Eye (tissue), 1 donor: ENCODE data around the gene UBD.

ENCODE experiments used
- DNase-seq: peaks from one replicate; pipeline ENCODE4 v3.0.0-alpha.2; 2015

The UBD gene

GRCh38 chr6:29558439-29559079 is 973 bp downstream of the UBD start:
- DNase-seq, result no peak

GRCh38 chr6:29557320-29557719 is 2.2 kb downstream of the UBD start:
- DNase-seq, result no peak

GRCh38 chr6:29554764-29555163 is 4.8 kb downstream of the UBD start:
- no peak for DNase-seq

GRCh38 chr6:29553268-29554057 is 6.1 kb downstream of the UBD start:
- DNase-seq, result peak; percentile 79

DNA sequence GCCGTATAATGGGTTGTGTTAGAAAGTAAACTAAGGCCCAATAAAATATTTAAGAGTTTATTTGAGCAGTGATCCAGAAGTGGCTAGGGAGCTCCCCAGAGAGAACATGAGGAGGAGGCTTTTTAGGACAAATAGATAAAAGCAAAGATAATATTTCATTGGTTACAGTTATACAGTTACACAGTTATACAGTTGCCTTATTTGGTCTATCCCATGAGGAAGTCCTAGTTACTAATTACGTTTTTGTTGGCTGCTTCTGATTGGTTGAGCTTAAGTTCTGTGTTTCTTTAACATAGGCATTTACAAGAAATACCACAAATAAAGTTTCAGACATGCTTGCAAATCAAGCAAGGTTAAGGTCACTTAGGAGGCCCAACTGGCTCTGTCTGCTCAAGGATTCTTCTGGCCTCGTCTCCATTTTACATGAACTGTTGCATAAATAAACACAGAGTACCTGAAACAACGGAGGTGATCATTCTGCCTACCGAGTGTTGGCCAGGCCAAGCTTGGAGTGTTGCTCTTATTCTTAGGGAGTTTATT is 7.0 kb downstream of the UBD start:
- DNase-seq, result peak; percentile 68

DNA sequence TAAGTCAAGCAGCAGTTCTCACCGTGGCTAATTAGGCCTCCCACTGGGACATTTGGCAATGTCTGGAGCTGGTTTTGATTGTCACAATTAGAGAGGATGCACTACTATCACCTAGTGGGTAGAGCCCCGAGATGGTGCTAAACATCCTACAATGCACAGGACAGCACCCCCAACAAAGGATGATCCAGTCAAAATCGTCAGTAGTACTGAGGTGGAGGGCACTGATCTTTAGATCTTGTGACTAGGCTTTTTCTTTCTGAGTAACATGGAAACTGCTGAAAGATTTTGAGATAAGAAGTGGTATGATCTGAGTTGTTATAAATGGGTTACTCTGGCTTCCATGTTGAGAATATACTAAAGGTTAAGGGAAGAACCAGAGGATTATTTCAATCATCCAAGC is 12.0 kb downstream of the UBD start:
- DNase-seq, result no peak

DNA sequence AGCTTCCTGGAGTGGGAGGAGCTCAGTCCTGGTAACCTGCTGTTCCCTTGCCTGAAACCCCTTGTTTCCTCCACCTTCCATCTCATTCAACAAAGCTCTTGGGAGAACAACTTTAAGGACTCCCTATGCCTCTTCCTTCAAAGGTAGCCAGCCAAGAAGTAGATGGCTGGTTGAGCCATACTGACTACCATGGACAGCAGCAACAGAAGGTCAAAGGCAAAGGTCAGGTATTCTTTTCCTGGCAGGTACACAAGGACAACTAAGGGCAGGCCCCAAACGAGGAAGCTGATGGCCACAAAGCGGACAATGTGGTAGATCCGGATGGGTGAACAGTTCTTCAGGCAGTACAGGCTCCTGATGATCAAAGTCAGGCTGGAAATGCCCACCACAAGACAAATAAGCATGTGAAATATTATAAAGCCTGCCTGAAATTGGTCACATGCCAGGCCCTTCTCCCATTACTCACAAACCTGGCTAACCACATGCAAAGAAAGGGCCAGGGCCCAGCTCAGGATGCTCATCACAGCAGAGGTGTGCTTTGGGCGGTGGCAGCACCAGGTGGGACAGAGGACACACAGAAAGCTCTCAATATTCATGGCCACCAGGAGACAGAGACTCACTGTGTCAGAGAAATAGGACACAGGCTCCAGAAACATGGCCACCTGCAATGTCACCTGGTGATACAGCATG is 21.7 kb downstream of the UBD start:
- DNase-seq, result no peak

DNA sequence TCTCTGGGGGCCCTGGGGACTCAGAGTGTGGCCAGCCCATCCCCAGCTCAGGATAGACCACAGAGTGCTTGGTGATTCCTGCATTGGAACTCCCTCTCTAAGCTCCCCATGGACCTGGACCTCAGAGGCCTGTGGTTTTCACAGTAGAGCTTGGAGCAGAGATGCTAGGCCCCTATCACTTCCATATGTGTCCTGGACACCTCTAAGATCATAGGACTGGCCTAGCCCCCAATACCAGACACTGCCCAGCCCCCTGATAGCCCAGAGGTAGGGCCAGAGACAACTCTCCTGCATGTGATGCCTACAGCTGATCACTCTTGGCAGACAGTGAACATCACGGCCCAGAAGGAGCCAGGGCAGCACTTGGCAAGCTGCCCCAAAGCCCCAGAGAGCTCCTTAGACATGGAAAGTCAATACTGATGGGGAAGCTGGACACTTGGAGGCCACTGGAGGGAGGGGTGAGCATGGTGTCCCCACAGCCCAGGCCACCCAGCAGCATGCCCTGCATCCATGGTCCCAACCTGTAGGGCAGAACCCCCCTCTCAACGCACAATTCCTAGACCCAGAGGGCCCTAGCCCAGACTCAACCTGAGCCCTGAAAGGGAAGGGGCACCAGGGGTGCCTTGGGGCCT is 27.1 kb downstream of the UBD start:
- no peak for DNase-seq

- DNase-seq, result no peak
Measured at GRCh38 chr6:29531668-29532067, 27.9 kb downstream of the UBD start.

GRCh38 chr6:29530671-29531310 is 28.7 kb downstream of the UBD start:
- no peak for DNase-seq

GRCh38 chr6:29529956-29530355 is 29.6 kb downstream of the UBD start:
- DNase-seq, result no peak

GRCh38 chr6:29528988-29529560 is 30.5 kb downstream of the UBD start:
- DNase-seq, result no peak

DNA sequence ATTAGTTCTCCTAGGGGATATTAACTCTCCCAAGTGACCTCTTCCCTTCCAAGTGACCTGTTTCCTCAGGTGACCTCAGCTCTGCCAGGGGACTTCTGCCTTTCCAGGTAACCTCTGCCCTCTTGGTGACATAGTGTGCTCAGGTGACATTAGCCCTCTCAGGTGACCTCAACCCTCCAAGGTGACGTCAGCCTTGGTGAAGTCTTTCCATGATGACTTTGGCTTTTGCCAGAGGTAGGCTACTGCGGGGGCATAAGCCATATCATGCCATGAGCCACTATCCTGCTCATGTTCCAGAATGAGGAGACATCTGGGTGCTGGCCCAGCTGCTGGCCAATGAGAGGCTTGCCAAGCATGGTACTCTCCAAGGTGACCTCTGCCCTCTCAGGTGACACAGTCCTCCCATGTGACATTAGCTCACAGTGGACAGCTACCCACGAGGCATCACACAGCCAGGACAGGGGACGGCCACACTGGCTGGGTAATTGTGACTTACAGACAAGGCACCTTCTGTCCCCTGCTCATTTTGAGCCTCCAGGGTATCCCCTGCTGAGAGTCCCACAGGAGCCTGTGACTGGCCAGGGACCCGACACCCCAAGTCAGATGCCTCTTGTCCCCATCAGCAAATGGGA is 31.1 kb downstream of the UBD start:
- no peak for DNase-seq

DNA sequence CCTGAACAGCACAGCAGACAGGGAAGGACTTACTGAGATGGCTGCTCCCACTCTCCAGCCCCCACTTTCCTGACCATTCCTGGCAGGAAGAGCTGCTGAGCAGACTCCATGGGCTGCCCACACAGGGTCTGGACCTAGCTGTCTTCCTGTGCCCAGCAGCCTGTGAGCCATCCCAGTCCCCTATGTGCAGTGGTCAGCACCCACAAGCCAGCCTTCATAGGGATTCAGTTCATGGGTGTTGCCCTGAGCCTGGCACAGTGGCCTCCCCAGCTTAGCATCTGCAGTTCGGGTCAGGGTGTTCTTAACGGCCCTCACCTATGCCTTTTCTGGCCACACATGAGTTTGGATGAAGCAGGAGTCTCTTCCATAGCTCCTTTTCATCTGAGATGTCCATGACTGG is 32.0 kb downstream of the UBD start:
- no peak for DNase-seq

DNA sequence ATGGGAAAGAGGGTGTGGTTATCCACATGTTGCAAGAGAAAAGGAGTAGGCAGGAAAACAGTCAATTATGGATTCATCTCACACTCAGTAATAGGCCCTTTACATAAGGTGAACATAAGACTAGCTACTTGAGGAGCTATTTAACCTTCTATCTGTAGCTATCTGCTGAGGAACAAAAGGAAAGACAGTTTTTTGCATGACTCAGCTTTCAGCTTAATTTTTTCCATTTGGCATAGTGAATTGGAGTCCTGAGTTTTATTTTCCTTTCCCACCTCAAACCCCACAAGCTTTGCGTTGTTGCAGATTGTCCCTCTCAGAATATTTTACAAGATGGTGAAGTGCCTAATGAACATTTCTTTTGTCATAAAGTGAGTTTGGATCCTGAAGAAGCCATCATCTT is 32.4 kb downstream of the UBD start:
- no peak for DNase-seq

DNA sequence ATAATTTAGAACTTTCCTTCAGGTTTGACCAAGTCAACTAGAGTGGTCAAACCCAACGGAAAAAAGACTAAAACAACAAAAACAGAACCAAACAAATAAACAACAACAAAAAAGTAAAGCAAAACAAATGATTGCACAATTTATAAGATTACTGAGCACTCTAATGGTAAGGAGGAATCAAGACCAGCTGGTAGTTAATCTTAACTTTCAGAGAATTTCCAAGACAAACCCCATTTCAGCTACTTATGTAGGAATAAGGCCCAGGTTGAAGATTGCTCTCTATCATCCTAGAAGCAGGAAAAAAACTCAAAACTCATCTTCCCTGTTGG is 34.3 kb downstream of the UBD start:
- DNase-seq, result no peak

DNA sequence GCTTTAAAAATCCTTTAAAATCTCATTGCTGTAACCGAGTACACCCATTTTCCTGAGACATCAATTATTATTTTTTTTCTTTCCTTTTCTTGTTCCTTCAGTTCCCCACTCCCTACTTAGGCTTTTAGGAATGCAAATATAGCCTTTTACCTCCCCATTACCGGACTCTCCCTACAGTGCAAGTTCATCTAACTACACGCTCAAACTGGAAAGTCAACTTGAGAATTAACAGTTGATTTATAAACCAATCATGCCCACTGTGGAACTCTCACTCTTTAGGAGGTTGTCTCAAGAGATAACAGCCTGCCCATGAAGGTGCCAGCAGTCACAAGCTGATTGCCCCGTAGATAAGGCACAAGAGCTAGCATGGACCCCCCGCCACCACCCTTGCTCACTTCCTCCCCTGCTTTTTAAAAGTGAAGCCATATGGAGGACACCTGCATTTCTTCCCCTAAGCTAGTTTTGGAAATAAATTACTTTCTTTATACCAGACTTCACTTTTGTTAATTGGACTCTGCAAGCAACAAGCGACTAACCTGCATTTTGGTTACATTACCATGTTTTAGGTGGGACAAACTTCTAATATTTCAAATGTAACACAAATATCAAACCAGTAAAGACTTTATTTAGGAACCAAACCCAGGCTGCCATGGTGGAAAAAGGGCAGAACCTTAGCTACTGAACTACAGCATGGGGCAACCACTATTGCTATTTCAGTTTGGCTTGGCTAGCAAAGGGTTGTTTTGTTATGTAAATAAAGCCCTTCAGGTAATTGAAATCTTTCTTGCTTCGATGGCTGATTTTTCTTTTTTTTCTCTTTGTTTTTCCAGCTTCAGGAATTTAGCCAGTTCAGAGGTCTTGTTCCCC is 34.9 kb downstream of the UBD start:
- DNase-seq, result no peak

- no peak for DNase-seq
Measured at GRCh38 chr6:29524044-29524443, 35.5 kb downstream of the UBD start.

DNA sequence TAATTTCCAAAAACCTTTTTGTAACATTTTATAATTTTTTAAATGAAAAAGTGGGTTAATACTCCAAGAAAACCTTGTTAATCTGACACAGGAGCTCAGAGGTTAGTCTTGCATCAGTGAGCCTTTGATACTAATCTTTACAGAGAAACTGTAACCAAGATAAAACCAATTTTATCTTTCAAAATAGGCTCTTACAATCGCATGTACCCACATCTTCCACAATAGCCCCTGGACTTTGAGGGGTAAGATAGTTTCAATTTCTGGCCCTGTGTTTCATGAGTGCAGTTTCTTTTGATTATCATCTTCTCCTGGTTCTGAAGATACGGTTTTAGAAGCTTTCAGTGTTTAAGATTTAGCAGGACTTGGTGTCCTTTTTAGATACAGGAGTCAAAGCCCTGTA is 37.3 kb downstream of the UBD start:
- no peak for DNase-seq

GRCh38 chr6:29521006-29521680 is 38.4 kb downstream of the UBD start:
- no peak for DNase-seq

DNA sequence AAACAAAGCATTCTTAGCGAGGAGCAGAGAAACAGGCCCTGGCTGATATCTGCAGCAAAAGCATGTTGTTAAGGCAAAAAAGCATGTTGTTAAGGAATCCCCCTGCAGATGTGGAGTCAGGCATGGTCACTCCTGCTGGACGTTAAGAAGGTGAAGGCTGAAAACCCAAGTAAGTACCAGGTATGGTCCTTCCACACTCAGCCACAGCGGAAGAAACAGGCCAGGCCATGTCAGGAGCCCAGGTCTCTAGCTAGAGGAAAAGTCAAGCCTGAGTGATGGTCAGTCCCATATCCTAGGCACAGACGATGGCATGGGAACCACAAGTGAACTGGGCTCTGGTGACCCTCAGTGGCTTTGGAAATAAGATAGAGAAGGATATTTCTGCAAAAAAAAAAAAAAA is 39.3 kb downstream of the UBD start:
- no peak for DNase-seq
